IPS-11a (cell line): ENCODE data around the gene PTPRC.

Experiments used
- H3K4me3 ChIP-seq: one replicate; pipeline ENCODE4 v1.5.1; 2013; ENCODE audit warnings: low read depth, low read length, control low read depth

Gene PTPRC

DNA sequence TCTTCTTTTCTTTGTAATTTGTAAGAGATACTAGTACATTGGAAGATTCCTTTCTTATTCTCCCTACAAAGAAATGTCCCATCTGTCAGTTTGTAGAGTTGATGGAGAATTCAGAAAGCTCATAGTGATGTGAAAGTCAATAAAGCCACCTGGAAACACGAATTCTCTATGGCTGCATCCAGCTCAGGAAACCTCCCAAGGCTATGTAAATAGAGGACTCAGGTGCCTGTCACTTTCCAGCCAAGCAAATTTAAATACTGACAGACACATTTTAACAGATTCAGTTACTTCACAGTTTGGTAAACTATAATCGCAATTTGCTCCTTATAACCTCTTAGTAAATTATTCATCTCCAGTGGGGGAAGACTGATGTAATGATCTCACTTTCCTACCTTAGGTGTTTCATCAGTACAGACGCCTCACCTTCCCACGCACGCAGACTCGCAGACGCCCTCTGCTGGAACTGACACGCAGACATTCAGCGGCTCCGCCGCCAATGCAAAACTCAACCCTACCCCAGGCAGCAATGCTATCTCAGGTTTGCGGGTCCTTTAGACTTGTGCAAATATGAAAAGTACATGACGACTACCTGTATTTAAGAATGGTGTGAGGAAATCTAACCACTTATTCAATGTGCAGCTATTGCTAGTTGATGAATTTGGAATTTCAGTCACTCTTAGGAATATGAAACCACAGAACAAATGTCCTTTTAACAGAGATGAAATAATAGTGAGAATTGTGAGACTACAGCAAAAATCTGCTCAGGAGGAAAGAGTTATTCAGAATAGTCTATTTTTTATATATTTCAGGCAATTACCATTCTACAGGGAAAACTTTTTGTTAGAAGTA lies 60.6 kb downstream of the PTPRC start:
- H3K4me3 ChIP-seq, result no peak overlapping the region

DNA sequence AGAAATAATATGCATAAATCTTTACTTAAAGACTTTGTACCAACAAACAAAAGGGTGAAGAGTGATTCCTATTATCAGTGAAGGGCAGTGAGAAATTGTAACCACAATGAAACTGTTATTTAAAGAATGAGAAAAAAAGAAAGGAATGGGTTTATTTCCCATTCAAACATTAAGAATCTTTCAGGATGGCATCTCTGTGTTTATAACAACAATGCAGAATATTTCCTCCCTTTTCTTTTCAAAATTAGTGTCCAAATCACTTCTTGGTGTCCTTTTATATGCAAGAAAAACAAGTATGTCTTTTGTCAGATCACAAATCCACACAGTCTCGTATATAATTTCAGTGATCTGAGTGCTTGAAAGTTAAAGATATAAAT lies 61.2 kb downstream of the PTPRC start:
- no peak overlapping the region for H3K4me3 ChIP-seq

DNA sequence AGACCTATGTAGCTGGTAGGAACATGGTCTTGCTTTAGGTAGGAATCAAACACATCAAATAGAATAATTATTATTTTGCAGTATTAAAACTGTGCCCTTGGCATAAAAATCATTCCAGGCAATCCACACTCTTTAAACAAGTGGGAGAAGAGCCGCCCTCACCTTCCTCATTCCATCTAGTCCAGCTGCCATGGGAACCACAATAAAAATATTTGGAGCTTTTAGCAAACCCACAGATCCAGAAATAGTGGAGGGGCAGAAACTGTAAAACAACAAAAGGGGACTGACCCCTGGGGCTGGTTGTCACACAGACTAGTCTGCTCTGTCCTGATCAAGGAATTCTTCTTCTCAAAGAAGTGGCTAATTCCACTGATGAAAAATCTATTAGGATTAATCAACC lies 61.6 kb downstream of the PTPRC start:
- no peak overlapping the region for H3K4me3 ChIP-seq

DNA sequence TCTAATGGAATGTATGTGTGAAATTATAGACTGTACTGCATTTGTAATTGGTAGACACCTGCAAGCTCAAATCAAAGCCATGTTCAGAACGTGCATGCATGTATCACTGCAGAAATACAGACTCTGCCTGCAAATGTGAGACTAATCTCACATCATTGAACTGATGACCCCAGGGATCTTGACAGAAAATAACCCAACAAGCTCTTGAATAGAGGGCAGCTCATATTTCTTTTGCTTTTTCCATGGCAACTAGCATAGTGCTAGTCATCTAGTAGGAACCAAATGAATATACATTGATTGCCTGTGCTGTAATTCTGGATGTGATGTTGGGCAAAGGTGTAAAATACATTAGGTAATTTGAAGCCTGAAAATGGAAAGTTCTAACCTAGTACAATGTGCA lies 62.4 kb downstream of the PTPRC start:
- no peak overlapping the region for H3K4me3 ChIP-seq

DNA sequence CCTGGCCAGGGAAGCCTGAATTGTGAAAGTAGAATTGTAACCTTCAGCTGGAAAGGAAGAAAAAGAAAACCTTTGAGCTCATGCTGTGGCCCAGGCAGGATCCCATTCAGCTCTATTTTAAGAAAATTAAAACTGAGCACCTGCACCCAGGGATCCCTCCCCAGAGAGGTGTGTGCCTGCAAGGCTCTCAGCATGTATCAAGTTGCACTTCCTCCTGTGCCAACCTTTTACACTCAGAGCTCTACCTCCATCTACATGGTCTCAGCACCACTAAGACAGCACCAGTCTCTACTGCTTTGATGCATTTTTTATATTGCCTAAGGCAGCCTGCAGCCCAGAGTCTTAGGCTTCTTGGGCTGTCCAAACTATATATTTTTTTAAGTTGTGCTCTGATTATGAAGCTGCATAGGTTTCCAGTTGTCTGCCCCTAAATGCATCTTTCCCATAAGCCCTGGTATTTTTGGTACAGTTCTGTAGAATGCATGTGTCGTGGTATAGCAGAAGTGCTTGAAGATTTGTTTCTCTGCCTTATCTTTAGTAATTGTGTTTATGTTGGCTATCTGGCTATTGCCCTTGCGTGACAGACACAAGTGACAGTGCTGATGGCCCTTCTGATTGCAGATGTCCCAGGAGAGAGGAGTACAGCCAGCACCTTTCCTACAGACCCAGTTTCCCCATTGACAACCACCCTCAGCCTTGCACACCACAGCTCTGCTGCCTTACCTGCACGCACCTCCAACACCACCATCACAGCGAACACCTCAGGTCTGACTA lies 63.1 kb downstream of the PTPRC start:
- no peak overlapping the region for H3K4me3 ChIP-seq

DNA sequence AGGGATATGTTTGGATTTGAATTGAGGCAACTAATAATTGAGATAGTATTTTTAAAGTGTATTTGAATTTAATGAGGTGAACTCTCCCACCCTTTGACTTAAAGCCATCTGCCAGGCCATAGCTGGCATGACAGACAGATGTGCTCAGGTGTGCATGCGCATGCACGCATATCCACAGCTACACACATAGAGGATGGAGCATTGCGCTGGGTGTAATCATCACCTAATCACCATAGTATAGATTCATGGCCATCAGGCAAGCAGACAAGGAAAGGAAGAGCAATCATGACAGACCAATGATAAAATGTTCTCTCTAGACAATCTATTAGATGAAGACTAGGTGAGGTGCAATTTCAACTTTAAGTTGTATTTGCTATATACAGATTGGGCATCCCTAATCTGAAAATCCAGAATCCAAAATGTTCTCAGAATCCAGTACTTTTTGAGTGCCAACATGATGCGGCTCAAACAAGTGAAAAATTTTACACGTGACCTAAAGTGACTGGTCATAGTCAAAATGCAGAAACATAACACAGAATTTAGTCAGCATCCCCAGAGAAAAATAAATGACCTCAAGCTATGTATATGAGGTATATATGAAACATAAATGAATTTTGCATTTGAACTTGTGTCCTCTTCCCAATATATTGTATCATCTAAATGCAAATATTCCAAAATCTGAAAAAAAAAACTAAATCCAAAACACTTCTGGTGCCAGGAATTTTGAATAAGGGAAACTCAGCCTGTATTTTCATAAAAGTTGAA lies 70.1 kb downstream of the PTPRC start:
- no peak overlapping the region for H3K4me3 ChIP-seq

DNA sequence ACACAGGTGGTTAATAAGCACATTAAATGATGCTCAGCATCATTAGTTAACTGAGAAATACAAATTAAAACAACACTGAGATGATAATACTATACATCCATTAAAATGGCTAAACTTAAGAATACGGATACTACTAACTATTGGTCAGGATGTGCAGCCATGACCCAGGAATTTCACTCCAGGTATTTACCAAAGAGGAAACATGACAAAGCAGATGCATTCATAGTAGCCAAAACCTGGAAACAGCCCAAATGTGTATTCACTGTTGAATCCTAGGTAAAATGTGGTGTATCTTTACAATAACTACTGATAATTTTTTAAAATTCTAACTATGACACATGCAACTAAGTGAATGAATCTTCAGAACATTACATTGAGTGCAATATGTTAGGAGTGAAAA lies 73.0 kb downstream of the PTPRC start:
- no peak overlapping the region for H3K4me3 ChIP-seq

DNA sequence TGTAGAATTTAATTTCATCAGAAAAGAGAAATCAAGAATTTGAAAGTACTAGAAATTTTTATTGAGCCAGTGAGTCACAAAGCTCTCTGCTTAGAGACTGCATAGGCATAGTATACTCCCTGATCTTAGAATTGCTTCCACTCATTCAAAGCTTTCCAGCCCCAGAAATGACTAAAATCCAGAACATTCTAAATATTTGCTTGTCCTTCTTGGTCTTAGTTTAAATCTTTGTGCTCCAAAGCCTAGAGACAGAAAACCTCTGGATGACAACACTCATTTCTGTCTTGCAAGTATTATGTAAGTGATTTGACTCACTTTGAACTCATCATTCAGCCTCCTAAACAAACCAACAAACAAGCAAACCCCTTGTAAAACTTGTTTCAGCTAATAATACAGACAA lies 74.2 kb downstream of the PTPRC start:
- no peak overlapping the region for H3K4me3 ChIP-seq

DNA sequence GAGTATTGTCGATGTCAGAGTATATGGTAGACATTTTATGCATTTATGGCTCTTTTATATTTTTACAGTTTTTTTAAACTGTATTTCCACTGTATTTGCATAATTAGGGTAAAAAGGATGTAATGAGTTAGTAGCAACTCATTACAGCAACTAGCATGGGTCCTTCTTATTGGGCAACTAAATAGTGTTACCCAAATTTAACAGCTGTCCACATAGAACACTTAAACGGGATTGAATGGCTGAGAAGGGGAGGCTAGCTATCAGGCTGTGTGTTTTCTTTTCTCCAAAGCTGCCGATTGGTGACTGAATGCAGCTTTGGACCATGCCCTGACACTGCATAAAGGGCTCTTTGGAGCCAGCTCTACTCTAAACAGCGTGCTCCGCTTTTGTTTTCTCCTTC lies 75.4 kb downstream of the PTPRC start:
- no peak overlapping the region for H3K4me3 ChIP-seq

DNA sequence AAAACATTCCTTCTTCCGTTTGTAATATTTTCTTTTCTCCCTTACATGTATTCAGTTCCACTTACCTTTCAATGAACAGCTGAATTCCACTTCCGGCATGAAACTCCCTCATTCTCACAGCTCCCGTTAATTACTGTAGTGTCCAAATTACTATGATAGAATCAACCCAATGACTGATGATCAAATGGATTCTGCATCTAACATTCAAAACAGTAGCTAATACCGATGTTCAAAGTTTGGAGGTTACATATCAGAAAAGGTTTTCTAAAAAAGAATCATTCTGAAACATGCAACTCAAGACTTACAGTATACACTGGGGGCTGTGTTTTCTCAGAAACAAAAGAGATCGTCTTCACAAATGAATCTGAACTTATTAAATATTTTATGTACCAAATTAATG lies 77.2 kb downstream of the PTPRC start:
- no peak overlapping the region for H3K4me3 ChIP-seq

DNA sequence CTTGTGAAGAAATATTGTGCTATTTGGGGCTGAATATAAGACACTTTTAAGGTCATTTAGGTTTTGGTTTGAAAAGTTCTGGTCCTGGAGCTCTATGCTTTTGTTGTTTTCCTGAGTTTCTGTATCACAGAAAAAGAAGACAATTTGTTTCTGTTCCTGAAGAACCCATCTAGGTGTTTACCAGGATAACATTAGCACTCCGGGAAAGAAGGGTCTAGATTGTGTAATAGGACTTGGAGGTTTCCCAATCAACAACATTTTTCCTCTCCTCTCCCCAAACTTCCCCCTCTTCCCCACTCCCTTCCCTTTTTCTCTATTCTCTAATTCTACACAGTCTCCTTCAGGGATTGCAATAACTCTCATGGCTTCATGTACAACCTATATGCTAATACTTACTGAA lies 78.7 kb downstream of the PTPRC start:
- no peak overlapping the region for H3K4me3 ChIP-seq

DNA sequence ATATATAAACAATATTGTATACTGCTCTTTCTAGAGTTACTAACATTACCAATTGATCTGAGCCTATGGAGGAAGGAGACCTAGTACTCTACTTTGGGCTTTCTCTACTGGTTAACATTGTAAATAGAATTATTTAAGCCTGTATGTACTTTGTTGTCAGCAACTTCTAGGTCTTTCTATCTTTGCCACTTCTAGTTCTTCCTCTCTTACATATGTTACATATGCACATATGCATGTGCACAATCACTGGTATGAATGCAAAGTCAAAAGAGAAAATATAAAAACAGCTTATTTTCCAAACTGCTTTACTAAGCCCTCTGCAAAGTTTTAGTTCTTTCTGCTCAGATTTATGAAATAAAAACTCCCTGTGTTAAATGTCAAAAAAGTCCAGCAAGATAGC lies 84.3 kb downstream of the PTPRC start:
- no peak overlapping the region for H3K4me3 ChIP-seq

DNA sequence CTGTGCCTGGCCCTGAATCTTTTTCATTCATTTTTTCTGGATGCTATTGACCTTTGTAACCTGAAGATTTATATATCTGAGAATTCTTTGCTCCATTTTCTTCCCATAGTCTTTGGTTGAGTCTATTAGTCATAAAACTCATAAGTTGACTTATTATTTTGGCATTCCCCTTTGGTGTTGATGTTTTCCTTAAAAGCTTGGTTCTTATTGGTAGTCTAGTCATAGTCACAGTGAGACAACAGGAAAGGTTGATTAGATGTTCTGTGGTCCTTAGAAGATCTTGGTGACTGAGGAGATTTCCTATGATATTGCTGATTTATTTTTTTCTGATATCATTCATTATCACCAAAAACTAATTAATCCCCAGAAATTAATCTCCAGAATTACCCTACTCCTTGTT lies 86.2 kb downstream of the PTPRC start:
- no peak overlapping the region for H3K4me3 ChIP-seq

DNA sequence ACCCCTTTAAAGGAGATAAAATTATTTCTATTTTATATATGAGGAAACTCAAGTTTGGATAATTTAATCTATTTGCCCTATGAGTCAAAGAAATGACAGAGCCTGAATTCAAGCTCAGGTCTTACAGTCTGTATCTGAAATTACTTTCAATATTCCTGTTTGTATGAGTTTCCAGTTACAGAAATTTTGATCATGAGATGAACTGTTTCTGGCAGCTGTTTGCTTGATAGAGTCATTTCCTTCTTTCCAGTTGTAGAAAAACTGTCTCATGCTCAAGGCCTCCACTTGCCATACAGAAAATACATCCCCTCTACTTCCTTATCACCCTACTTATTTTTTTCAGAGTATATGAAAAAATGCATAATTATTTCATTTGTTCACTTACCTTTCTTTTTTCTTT lies 87.6 kb downstream of the PTPRC start:
- no peak overlapping the region for H3K4me3 ChIP-seq

DNA sequence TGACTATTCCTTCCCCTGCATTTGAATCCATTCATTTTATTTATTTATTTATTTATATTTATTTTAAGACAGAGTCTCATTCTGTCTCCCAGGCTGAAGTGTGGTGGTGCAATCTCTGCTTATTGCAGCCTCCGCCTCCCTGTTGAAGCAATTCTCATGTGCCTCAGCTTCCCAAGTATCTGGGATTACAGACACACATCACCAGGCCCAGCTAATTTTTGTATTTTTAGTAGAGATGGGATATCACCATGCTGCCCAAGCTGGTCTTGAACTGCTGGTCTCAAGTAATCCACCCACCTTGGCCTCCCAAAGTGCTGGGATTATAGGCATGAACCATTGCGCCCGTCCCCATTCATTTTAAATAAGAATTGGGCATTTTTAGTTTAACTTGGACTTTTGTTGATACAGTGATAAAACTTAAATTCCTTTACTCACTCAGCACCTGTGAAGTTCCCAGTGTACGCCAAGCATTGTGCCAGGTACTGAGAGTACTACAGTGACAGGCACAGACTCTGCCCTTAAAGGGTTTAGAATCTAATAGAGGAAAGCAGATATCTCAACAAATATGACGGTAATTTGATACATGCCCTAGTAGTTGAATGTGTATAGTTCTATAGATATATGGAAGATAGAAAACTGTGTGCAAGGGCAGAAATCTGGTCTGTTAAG lies 90.5 kb downstream of the PTPRC start:
- no peak overlapping the region for H3K4me3 ChIP-seq

DNA sequence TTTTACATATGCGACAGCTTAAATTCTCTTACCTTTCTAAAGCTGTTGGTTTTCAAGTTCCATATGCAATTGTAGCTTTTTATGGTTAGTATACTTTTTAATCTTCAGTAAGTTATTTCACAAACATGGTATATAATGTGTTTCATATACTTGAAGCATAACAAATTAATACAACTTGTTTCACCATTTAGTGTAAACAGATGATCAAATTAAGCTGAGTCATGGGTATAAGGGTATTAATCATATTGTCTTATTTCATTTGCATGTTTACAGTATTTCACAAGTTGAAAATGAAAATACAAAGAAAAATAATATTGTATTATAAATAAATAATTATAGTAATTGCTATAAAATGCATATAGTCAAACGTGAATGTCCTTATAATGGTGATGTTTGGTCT lies 92.1 kb downstream of the PTPRC start:
- no peak overlapping the region for H3K4me3 ChIP-seq

DNA sequence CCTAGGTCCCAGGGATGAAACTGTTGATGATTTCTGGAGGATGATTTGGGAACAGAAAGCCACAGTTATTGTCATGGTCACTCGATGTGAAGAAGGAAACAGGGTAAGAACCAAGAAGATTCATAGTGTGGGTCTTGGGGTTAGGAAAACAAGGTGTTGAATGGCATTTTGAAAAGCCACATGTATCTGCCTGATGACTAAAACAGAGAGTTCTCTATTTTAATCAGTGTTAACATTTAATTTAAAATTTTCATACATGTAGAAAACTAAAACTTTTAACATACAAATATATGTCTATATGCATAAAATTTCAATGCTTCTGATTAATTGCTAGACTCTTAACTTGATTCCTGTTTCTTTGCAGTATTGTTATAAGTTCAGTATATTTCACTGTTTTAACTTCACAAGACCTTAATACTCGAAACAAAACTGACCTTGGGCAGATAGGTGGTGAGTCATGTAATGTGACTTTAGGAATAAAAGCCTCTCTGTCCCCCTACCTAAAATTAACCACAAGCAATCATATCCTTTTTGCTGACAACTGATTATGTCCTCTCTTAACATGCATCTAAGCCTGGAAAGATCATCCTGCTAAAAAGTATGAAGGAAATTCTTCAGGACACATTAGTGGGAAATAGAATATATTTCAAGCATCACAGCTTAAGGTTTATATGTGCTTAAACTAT lies 95.6 kb downstream of the PTPRC start:
- H3K4me3 ChIP-seq, result no peak overlapping the region

DNA sequence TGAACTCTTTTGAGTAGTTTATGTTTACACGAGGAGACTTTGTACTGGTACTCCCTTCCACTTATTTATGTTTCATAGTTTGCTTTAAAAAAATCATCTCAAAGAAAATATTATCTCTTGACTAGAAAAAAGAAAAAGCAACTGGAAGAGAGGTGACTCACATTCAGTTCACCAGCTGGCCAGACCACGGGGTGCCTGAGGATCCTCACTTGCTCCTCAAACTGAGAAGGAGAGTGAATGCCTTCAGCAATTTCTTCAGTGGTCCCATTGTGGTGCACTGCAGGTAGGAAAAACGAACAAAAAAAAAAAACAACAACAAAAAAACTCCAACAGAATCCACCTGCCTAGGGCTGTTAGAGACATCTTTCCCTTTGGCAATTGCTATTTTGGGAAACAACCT lies 102.9 kb downstream of the PTPRC start:
- H3K4me3 ChIP-seq, result no peak overlapping the region

DNA sequence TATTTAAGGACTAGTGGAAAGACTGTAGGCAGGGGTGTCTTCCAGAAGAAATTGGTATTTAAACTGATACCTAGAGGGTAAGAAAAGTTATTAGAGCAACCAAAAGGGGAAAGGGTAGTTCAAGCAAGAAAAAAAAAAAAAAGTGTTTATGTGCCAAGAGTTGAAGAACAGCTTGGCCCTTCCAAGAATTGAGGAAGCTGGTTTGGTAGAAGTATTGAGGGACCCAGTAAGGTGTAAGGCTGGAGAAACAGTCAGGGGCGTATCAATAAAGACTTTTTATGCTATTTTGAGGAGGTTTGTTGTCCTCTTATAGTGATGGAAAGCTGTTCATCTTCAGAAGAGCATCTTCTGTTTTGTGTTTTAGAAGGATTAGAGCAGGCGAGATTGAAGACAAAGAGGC lies 108.3 kb downstream of the PTPRC start:
- no peak overlapping the region for H3K4me3 ChIP-seq

DNA sequence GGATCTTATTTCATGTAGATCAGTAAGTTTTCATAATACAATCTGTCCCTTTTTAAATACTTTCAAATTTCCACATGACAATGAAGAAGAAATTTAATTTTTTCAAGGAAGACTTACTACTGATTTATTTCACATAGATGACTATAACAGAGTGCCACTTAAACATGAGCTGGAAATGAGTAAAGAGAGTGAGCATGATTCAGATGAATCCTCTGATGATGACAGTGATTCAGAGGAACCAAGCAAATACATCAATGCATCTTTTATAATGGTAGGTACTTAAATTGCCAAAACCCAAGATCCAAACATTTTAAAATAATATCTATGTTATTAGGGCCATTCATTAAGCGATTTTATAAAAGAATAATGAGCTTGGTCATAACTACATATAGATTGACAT lies 110.4 kb downstream of the PTPRC start:
- no peak overlapping the region for H3K4me3 ChIP-seq

DNA sequence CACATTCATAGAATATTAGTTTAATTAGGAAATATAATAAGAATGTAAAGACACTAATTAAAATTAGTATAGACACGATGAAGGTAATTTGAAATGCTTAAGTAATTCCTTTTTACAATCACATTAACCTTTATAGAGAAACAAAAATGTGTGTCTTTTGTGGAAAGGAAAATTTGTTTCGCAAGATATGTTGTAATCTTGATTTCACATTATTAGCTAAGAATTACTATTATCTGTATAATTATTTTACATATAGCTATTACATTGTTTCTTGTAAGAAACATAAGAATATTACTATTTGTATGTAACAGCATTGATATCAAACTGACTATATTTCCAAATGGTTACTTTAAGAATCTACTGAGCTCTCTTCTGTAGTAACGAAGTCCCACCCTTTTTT lies 111.2 kb downstream of the PTPRC start:
- no peak overlapping the region for H3K4me3 ChIP-seq
